ENCODE measurements around the gene NAXD.
"Not testable (repeated sequence)": the region's sequence is repeated elsewhere in the genome, so short reads cannot be mapped to it uniquely, and the experiment has no call there.

The NAXD gene

GRCh38 chr13:110669036-110669435 lies 53.7 kb downstream of the NAXD start:
- no peak for DNase-seq

GRCh38 chr13:110669814-110670213 lies 54.5 kb downstream of the NAXD start:
- not testable (repeated sequence) for DNase-seq

- no peak for DNase-seq
Observed at GRCh38 chr13:110676595-110677587, 61.5 kb downstream of the NAXD start.

- DNase-seq = no peak
Observed at GRCh38 chr13:110677731-110678545, 62.6 kb downstream of the NAXD start.

GRCh38 chr13:110680852-110681251 lies 65.5 kb downstream of the NAXD start:
- no peak for DNase-seq

- no peak for DNase-seq
Observed at GRCh38 chr13:110681868-110682550, 66.7 kb downstream of the NAXD start.

- no peak for DNase-seq
Observed at GRCh38 chr13:110682746-110683145, 67.4 kb downstream of the NAXD start.

GRCh38 chr13:110683203-110683883 lies 68.0 kb downstream of the NAXD start:
- no peak for DNase-seq

- no peak for DNase-seq
Observed at GRCh38 chr13:110683921-110684320, 68.6 kb downstream of the NAXD start.

- DNase-seq = no peak
Observed at GRCh38 chr13:110684388-110685056, 69.2 kb downstream of the NAXD start.

- DNase-seq = no peak
Observed at GRCh38 chr13:110685305-110686020, 70.1 kb downstream of the NAXD start.

- DNase-seq = no peak
Observed at GRCh38 chr13:110687736-110688135, 72.4 kb downstream of the NAXD start.

GRCh38 chr13:110689041-110689440 lies 73.7 kb downstream of the NAXD start:
- no peak for DNase-seq
